ENCODE results near the gene GABARAPL2. TPM values are rescaled to one million over a fixed set of nuclear protein-coding genes. Genes with fewer than 3 reads are reported as not detected.
A peak's percentile ranks its signal among the peaks of the same experiment; 100 is the strongest.

Gene GABARAPL2, protein sequence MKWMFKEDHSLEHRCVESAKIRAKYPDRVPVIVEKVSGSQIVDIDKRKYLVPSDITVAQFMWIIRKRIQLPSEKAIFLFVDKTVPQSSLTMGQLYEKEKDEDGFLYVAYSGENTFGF
- total RNA-seq (2014; rRNA removed; shearing (Covaris generic)) (52.7 and 57.5 TPM in 2 replicates), polyA plus RNA-seq (2016; fragmentation: Nextera tagmentation; extraction: Ambion mirVana) (252 and 257 TPM in 2 replicates)

DNA sequence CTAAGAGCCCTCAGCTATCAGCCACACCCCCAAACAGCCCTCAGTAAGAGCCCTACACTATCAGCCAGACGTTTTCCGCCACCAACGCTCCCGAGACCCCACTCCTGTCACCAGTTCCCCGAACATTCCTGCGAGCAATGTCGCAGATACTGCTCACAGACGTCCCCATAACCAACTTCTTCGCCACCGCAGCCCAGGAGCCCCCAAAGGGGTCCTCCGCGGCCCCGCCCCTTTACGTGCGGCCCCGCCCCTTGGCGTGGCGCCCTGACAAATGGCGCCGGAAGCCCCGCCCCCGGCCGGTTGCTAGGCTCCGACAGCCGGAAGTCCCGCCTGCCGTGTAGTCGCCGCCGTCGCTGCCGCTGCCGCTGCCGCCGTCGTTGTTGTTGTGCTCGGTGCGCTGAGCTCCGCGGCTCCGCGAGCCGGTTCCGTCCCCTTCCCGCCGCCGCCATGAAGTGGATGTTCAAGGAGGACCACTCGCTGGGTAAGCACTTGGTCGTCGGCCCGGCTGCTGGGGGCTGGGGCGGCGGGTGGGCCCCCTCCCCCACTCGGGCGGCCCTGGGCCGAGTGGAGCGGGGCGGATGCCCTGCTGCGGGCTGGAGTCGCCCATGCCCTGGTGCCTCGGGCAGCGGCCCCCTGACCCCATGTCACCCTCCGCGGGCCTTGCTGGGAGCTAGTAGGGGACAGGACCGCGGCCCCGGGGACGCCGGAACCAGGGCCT, at the start of gene GABARAPL2:
TSS of gene GABARAPL2 (plus strand) at position 340 of the 718 bp plus-strand sequence. CDS start at position 448, 108 bp downstream.
- WGBS, 2 experiments (ENCODE audit: low coverage in 1 of 2, low lambda C conversion rate in 2 of 2, missing lambda C conversion rate in 2 of 2) = 0 to 1% methylated on average over 39 to 61 of the region's 69 CpGs
- Histone ChIP-seq H3K4me2 (ENCODE audit: unreplicated experiment) (peak within 1 kb of the TSS; percentile 98), H3K4me3 (peak within 1 kb of the TSS; percentile 88), H2AFZ (peak within 1 kb of the TSS; percentile 99), H3K27ac (peak within 1 kb of the TSS; percentile 4; the same call in 1 of the 2 replicates), H3K79me2 (ENCODE audit: insufficient read depth) (peaks cover 48% of the 10 kb centered on the region), H3K9me3 (ENCODE audit: low read depth) (no peaks in the 10 kb centered on the region), H3F3A (ENCODE audit: insufficient read depth) (peaks cover 14% of the 10 kb centered on the region; the same call in 1 of the 2 replicates), H3K36me3 (ENCODE audit: low read depth) (peaks cover 31% of the 10 kb centered on the region), H3K4me1 (ENCODE audit: insufficient read depth) (peaks cover 18% of the 10 kb centered on the region; the same call in 1 of the 2 replicates), H3K27me3 (replicated peaks; ENCODE audit: insufficient read depth) (no peaks in the 10 kb centered on the region), H3K9me2 (ENCODE audit: insufficient read depth) (no peaks in the 10 kb centered on the region), H3K9ac (peak within 1 kb of the TSS; percentile 80), H4K20me1 (ENCODE audit: insufficient read depth) (peaks cover 4% of the 10 kb centered on the region; the same call in 1 of the 2 replicates)
- no peak for TF ChIP-seq EZH2phosphoT487 (IDR thresholded peaks at IDR 0.05; ENCODE audit: insufficient read depth, low read depth)
- no peak for TF ChIP-seq EZH2 (IDR thresholded peaks at IDR 0.05; ENCODE audit: insufficient read depth, poor library complexity, severe bottlenecking)
- in situ Hi-C loops (cut with MboI) = no loop called here
- DNase-seq = peak; percentile 94

- no peaks in the 10 kb centered on the region for H4K20me1 ChIP-seq (ENCODE audit: insufficient read depth)
- H3K9me3 ChIP-seq (ENCODE audit: low read depth) = no peaks in the 10 kb centered on the region
- H3K4me2 ChIP-seq (ENCODE audit: unreplicated experiment) = no peak overlapping the region
- no peak overlapping the region for H3K27ac ChIP-seq
- H3F3A ChIP-seq (ENCODE audit: insufficient read depth) = no peaks in the 10 kb centered on the region
- no peaks in the 10 kb centered on the region for H3K4me1 ChIP-seq (ENCODE audit: insufficient read depth)
- no peaks in the 10 kb centered on the region for H3K9me2 ChIP-seq (ENCODE audit: insufficient read depth)
- in situ Hi-C loops (cut with MboI) = no loop called here
- no peak overlapping the region for H2AFZ ChIP-seq
- no peaks in the 10 kb centered on the region for H3K79me2 ChIP-seq (ENCODE audit: insufficient read depth)
- DNase-seq = no peak
- no peak overlapping the region for H3K9ac ChIP-seq
- no peaks in the 10 kb centered on the region for H3K36me3 ChIP-seq (ENCODE audit: low read depth)
- TF ChIP-seq EZH2 (IDR thresholded peaks at IDR 0.05; ENCODE audit: insufficient read depth, poor library complexity, severe bottlenecking) (no peak), EZH2phosphoT487 (IDR thresholded peaks at IDR 0.05; ENCODE audit: insufficient read depth, low read depth) (no peak)
- 81 to 83% methylated on average over 6 of the region's 6 CpGs for WGBS, 2 experiments (ENCODE audit: low coverage in 1 of 2, low lambda C conversion rate in 2 of 2, missing lambda C conversion rate in 2 of 2)
- H3K27me3 ChIP-seq (replicated peaks; ENCODE audit: insufficient read depth) = no peaks in the 10 kb centered on the region
- no peak overlapping the region for H3K4me3 ChIP-seq
Measured at GRCh38 chr16:75519175-75519574, 47.0 kb upstream of the GABARAPL2 start.

DNA sequence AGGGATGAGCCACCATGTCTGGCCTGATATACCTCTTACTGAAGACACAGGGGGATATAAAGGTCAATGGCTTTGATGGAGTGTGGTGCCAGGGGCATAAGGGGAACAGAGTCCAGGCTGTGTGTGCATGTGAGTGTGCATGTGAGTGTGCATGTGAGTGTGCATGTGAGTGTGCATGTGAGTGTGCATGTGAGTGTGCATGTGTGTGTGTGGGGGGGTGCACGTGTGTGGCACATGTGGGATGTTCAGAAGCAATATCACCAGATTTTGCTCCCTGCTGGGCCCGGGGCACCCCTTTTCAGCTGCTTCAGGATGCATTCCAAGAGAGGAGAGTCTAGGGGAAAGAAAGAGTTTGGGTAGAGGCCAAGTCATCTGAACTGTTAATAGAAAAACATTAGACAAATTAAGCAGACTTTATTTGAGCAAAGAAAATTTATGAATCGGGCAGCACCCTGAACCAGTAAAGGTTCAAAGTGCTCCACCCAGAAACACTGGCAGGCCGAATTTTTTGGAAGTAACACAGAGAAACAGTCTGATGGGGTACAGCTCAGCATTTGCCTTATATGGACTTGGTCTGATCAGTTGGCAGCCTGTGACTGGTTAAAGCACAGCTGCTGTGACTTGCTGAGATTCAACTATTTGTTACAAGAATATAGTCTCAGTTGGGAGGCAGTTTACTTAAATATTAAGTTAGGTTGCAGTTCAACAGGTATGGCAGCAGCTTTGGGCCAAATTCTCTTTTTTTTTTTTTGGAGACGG, 40.0 kb upstream of the GABARAPL2 start:
- Histone ChIP-seq H3K27me3 (replicated peaks; ENCODE audit: insufficient read depth) (no peaks in the 10 kb centered on the region), H3K79me2 (ENCODE audit: insufficient read depth) (no peaks in the 10 kb centered on the region), H4K20me1 (ENCODE audit: insufficient read depth) (no peaks in the 10 kb centered on the region), H3K9ac (no peak overlapping the region), H3K4me2 (ENCODE audit: unreplicated experiment) (no peak overlapping the region), H3K4me1 (ENCODE audit: insufficient read depth) (no peaks in the 10 kb centered on the region), H3K9me2 (ENCODE audit: insufficient read depth) (no peaks in the 10 kb centered on the region), H3F3A (ENCODE audit: insufficient read depth) (no peaks in the 10 kb centered on the region), H2AFZ (no peak overlapping the region), H3K4me3 (no peak overlapping the region), H3K9me3 (ENCODE audit: low read depth) (no peaks in the 10 kb centered on the region), H3K27ac (no peak overlapping the region), H3K36me3 (ENCODE audit: low read depth) (no peaks in the 10 kb centered on the region)
- 58% methylated on average over 5 of the region's 5 CpGs for WGBS, 2 experiments (ENCODE audit: low coverage in 1 of 2, low lambda C conversion rate in 2 of 2, missing lambda C conversion rate in 2 of 2)
- in situ Hi-C loops (cut with MboI) = no loop called here
- DNase-seq = no peak
- TF ChIP-seq EZH2phosphoT487 (IDR thresholded peaks at IDR 0.05; ENCODE audit: insufficient read depth, low read depth) (no peak), EZH2 (IDR thresholded peaks at IDR 0.05; ENCODE audit: insufficient read depth, poor library complexity, severe bottlenecking) (no peak)

DNA sequence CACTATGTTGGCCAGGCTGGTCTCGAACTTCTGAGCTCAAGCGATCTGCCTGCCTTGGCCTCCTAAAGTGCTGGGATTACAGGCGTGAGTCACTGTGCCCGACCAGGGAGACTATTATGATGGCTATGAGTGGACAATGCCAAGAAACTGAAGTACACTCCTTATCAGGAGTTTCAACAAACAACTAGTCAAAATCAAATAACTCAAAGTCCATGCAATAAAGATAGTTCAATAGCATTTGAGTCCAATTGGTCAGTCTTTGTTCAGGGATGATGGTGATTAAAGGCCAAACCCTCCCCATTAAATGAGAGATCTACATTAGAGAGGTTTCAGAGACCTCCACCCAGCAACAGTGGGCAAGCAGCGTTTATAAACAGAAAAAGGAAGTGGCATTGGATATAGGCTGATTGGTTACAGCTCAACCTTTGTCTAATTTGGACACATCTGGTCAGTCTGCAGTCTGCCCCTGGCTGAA, 38.3 kb upstream of the GABARAPL2 start:
- Histone ChIP-seq H3K27me3 (replicated peaks; ENCODE audit: insufficient read depth) (no peaks in the 10 kb centered on the region), H4K20me1 (ENCODE audit: insufficient read depth) (no peaks in the 10 kb centered on the region), H3K4me1 (ENCODE audit: insufficient read depth) (no peaks in the 10 kb centered on the region), H3F3A (ENCODE audit: insufficient read depth) (no peaks in the 10 kb centered on the region), H3K27ac (no peak overlapping the region), H3K9me2 (ENCODE audit: insufficient read depth) (no peaks in the 10 kb centered on the region), H3K9ac (no peak overlapping the region), H3K36me3 (ENCODE audit: low read depth) (no peaks in the 10 kb centered on the region), H2AFZ (no peak overlapping the region), H3K4me3 (no peak overlapping the region), H3K4me2 (ENCODE audit: unreplicated experiment) (no peak overlapping the region), H3K9me3 (ENCODE audit: low read depth) (no peaks in the 10 kb centered on the region), H3K79me2 (ENCODE audit: insufficient read depth) (no peaks in the 10 kb centered on the region)
- TF ChIP-seq EZH2 (IDR thresholded peaks at IDR 0.05; ENCODE audit: insufficient read depth, poor library complexity, severe bottlenecking) (no peak), EZH2phosphoT487 (IDR thresholded peaks at IDR 0.05; ENCODE audit: insufficient read depth, low read depth) (no peak)
- 83 to 86% methylated on average over 5 of the region's 5 CpGs for WGBS, 2 experiments (ENCODE audit: low coverage in 1 of 2, low lambda C conversion rate in 2 of 2, missing lambda C conversion rate in 2 of 2)
- in situ Hi-C loops (cut with MboI) = no loop called here
- DNase-seq = no peak
